Measurements from ENCODE around the gene C6orf120. TPM values are rescaled to one million over a fixed set of nuclear protein-coding genes. Genes with fewer than 3 reads are reported as not detected.

The C6orf120 gene
- total and polyA plus RNA-seq, 2 of the 13 experiments (the other 11 are each of a cell fraction or from before 2014, with no cell fraction given), result 21.7 to 29.9 TPM

DNA sequence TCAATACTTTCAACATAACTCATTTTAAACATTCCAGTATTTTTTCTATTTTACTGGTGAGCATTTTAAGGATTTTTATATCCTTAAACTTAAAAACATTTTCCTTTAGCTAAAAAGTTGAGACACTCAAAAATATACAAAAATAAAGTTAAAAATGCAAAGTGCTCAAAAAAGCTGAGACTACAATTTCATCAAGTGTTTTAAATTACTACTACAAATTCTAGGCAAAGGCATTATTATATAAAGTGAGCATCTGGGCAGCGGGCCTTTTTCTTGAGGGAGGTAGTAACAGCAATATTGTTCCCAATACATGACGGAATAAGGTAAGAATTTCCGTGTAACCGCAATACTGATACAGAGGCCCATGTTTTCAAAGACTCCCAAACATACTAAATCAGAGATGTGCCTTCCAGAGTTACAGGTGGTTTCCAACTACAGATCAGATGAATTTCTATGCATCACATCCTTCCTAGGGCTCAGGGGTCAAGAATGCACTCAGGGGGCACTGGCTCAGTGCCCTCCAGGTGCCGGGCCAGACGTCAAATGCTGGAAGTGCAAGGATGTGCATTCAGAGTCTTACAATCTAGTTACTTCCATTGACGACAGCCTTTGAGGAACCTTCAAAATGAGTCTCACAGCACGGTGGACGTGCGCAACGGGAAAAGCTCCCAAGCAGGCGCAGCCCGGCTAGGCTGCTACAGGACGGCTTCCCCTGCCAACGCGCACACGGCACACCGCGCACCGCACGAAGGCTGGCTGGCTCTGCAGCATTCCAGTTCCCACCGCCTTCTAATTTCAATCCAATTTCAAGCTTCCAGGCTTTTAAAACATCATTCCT is 20.7 kb downstream of the C6orf120 start (continued):
- TF ChIP-seq, protein P1, sequence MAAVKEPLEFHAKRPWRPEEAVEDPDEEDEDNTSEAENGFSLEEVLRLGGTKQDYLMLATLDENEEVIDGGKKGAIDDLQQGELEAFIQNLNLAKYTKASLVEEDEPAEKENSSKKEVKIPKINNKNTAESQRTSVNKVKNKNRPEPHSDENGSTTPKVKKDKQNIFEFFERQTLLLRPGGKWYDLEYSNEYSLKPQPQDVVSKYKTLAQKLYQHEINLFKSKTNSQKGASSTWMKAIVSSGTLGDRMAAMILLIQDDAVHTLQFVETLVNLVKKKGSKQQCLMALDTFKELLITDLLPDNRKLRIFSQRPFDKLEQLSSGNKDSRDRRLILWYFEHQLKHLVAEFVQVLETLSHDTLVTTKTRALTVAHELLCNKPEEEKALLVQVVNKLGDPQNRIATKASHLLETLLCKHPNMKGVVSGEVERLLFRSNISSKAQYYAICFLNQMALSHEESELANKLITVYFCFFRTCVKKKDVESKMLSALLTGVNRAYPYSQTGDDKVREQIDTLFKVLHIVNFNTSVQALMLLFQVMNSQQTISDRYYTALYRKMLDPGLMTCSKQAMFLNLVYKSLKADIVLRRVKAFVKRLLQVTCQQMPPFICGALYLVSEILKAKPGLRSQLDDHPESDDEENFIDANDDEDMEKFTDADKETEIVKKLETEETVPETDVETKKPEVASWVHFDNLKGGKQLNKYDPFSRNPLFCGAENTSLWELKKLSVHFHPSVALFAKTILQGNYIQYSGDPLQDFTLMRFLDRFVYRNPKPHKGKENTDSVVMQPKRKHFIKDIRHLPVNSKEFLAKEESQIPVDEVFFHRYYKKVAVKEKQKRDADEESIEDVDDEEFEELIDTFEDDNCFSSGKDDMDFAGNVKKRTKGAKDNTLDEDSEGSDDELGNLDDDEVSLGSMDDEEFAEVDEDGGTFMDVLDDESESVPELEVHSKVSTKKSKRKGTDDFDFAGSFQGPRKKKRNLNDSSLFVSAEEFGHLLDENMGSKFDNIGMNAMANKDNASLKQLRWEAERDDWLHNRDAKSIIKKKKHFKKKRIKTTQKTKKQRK (IDR thresholded peaks at IDR 0.05; ENCODE audit: low read length), result no peak
- no peak for TF ChIP-seq ZNF12 (CRISPR knock-in tag; IDR thresholded peaks at IDR 0.05)
- no peak for TF ChIP-seq ERF (CRISPR knock-in tag; IDR thresholded peaks at IDR 0.05)
- TF ChIP-seq ZNF691 (CRISPR knock-in tag; IDR thresholded peaks at IDR 0.05; ENCODE audit: borderline replicate concordance, low read depth), result no peak
- no peak for TF ChIP-seq ATF1 (CRISPR knock-in tag; IDR thresholded peaks at IDR 0.05)
- no peak for TF ChIP-seq ZNF484 (CRISPR knock-in tag; IDR thresholded peaks at IDR 0.05; ENCODE audit: borderline replicate concordance, low read depth)
- TF ChIP-seq ZNF530 (CRISPR knock-in tag; IDR thresholded peaks at IDR 0.05; ENCODE audit: low read depth), result no peak
- TF ChIP-seq CTCF (CRISPR knock-in tag; IDR thresholded peaks at IDR 0.05), result no peak
- TF ChIP-seq REL (CRISPR knock-in tag; conservative IDR thresholded peaks at IDR 0.05), result no peak
- TF ChIP-seq ZNF235 (CRISPR knock-in tag; IDR thresholded peaks at IDR 0.05; ENCODE audit: borderline replicate concordance), result no peak
- peak; percentile 72 for TF ChIP-seq HNRNPLL (IDR thresholded peaks at IDR 0.05; ENCODE audit: low read depth, low read length, poor library complexity, severe bottlenecking)
- TF ChIP-seq, protein P2, sequence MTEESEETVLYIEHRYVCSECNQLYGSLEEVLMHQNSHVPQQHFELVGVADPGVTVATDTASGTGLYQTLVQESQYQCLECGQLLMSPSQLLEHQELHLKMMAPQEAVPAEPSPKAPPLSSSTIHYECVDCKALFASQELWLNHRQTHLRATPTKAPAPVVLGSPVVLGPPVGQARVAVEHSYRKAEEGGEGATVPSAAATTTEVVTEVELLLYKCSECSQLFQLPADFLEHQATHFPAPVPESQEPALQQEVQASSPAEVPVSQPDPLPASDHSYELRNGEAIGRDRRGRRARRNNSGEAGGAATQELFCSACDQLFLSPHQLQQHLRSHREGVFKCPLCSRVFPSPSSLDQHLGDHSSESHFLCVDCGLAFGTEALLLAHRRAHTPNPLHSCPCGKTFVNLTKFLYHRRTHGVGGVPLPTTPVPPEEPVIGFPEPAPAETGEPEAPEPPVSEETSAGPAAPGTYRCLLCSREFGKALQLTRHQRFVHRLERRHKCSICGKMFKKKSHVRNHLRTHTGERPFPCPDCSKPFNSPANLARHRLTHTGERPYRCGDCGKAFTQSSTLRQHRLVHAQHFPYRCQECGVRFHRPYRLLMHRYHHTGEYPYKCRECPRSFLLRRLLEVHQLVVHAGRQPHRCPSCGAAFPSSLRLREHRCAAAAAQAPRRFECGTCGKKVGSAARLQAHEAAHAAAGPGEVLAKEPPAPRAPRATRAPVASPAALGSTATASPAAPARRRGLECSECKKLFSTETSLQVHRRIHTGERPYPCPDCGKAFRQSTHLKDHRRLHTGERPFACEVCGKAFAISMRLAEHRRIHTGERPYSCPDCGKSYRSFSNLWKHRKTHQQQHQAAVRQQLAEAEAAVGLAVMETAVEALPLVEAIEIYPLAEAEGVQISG (CRISPR knock-in tag; IDR thresholded peaks at IDR 0.05), result peak; percentile 43; the same call in 1 of the 2 replicates
- peak; percentile 8; the same call in 1 of the 2 replicates for TF ChIP-seq HNF4A (CRISPR knock-in tag; IDR thresholded peaks at IDR 0.05)
- no peak for TF ChIP-seq SP2 (CRISPR knock-in tag; IDR thresholded peaks at IDR 0.05)
- TF ChIP-seq ZNF3 (CRISPR knock-in tag; IDR thresholded peaks at IDR 0.05), result no peak
- TF ChIP-seq NFKB2 (CRISPR knock-in tag; IDR thresholded peaks at IDR 0.05; ENCODE audit: borderline replicate concordance), result peak; percentile 77; the same call in 1 of the 2 replicates
- TF ChIP-seq ZNF788 (CRISPR knock-in tag; IDR thresholded peaks at IDR 0.05; ENCODE audit: borderline replicate concordance), result no peak
- no peak for TF ChIP-seq SRY (CRISPR knock-in tag; IDR thresholded peaks at IDR 0.05)
- TF ChIP-seq PCBP1 (IDR thresholded peaks at IDR 0.05; ENCODE audit: borderline replicate concordance, low read depth, low read length), result no peak
- TF ChIP-seq ZNF75D (CRISPR knock-in tag; IDR thresholded peaks at IDR 0.05; ENCODE audit: borderline replicate concordance), result no peak
- TF ChIP-seq SKI (IDR thresholded peaks at IDR 0.05; ENCODE audit: partially characterized antibody), result no peak
